OCI-LY7 (cell line): ENCODE results near the gene ZC3H11A. TPM values are rescaled to one million over a fixed set of nuclear protein-coding genes. Genes with fewer than 3 reads are reported as not detected.

Experiments
- BruUV-seq: library from RNA; stranded (reverse); fragments of 400-500 nt; replicated peaks from 2 replicates; lab custom pipeline; 2021; lab: Mats Ljungman, UMichigan
- CTCF ChIA-PET: fragments of 300-600 bp; sonication (Branson Sonifier 250); formaldehyde crosslinking; loops from one replicate; lab custom pipeline; 2022; ENCODE audit warnings: antibody characterized with exemption; ENCODE audit not compliant: unreplicated experiment; lab: Charles Lee
- POLR2A ChIA-PET: fragments of 300-600 bp; sonication (Branson Sonifier 250); formaldehyde crosslinking; loops from one replicate; lab custom pipeline; 2022; ENCODE audit warnings: antibody characterized with exemption; lab: Charles Lee
- DNase-seq: peaks from one replicate; pipeline ENCODE4 v3.0.0-alpha.2; 2015; ENCODE audit warnings: low spot score
- H2AFZ ChIP-seq: fragments of 200-600 bp; sonication (generic), shearing (Covaris generic); 2 replicates; pipeline ENCODE4 v1.6.1; 2014; ENCODE audit warnings: mild to moderate bottlenecking, antibody characterized with exemption, low read length, moderate library complexity
- H3K27ac ChIP-seq: fragments of 200-600 bp; sonication (generic); 2 replicates; pipeline ENCODE4 v1.5.1; 2014; ENCODE audit warnings: mixed run types, low read depth, mild to moderate bottlenecking, moderate library complexity, low read length, inconsistent platforms; ENCODE audit not compliant: poor library complexity, severe bottlenecking
- H3K36me3 ChIP-seq: fragments of 200-600 bp; sonication (generic); 2 replicates; pipeline ENCODE4 v1.6.1; 2014; ENCODE audit warnings: mild to moderate bottlenecking, antibody characterized with exemption, low read length, moderate library complexity, mixed read lengths; ENCODE audit not compliant: insufficient read depth
- H3K4me1 ChIP-seq: fragments of 200-600 bp; sonication (generic); 2 replicates; pipeline ENCODE4 v1.5.1; 2014; ENCODE audit warnings: mild to moderate bottlenecking, low read length; ENCODE audit not compliant: insufficient read depth, poor library complexity, severe bottlenecking
- H3K4me2 ChIP-seq: fragments of 200-600 bp; sonication (generic); 2 replicates; pipeline ENCODE4 v1.6.1; 2014; ENCODE audit warnings: mild to moderate bottlenecking, low read length
- H3K4me3 ChIP-seq: fragments of 200-600 bp; sonication (generic); 2 replicates; pipeline ENCODE4 v1.5.1; 2014; ENCODE audit warnings: mild to moderate bottlenecking, low read depth, low read length; ENCODE audit not compliant: poor library complexity, severe bottlenecking
- H3K79me2 ChIP-seq: fragments of 200-600 bp; sonication (generic); 2 replicates; pipeline ENCODE4 v1.6.1; 2016; ENCODE audit warnings: low read depth, mild to moderate bottlenecking, low read length, moderate library complexity, mixed read lengths; ENCODE audit not compliant: insufficient read depth
- H3K9me2 ChIP-seq: fragments of 200-600 bp; sonication (generic); 2 replicates; pipeline ENCODE4 v1.6.1; 2016; ENCODE audit warnings: mild to moderate bottlenecking, low read length, mixed read lengths; ENCODE audit not compliant: insufficient read depth
- H3K9me3 ChIP-seq: fragments of 200-600 bp; sonication (generic); 2 replicates; pipeline ENCODE4 v1.6.1; 2014; ENCODE audit warnings: mild to moderate bottlenecking, mixed run types, low read length, mixed read lengths
- H4K20me1 ChIP-seq: fragments of 200-600 bp; sonication (generic); 2 replicates; pipeline ENCODE4 v1.6.1; 2014; ENCODE audit warnings: mild to moderate bottlenecking, antibody characterized with exemption, low read length, moderate library complexity, mixed read lengths; ENCODE audit not compliant: insufficient read depth
- CTCF ChIP-seq: fragments of 200-600 bp; sonication (generic); conservative IDR thresholded peaks from 2 replicates; pipeline ENCODE4 v1.5.1; 2014; ENCODE audit warnings: mild to moderate bottlenecking, antibody characterized with exemption, low read length, moderate library complexity, mixed read lengths
- EZH2phosphoT487 ChIP-seq: fragments of 200-600 bp; sonication (generic); IDR thresholded peaks from 2 replicates; pipeline ENCODE4 v1.6.1; 2018; ENCODE audit warnings: low read depth, borderline replicate concordance, mild to moderate bottlenecking, mixed run types, antibody characterized with exemption, low read length, moderate library complexity, mixed read lengths
- intact Hi-C: fragments of 100-400 bp; cut with micrococcal nuclease; formaldehyde crosslinking; loops from one replicate; pipeline ENCODE4 v1.10.0; 2022; ENCODE audit not compliant: unreplicated experiment
- total RNA-seq, 2 experiments: library from RNA; depleted of rRNA in 1 of 2; stranded (reverse); fragments of >200 nt in 1 of 2; shearing (Covaris generic) in 1 of 2; gene quantifications; 2 replicates each; pipeline ENCODE4 v1.2.3, GENCODE V29; 2014 to 2022

Gene ZC3H11A
- total RNA-seq, 2 experiments from 2014 or later: 113 to 143 TPM

- H3K4me2 ChIP-seq: peak within 1 kb of the TSS; percentile 87
- H3K27ac ChIP-seq: peak within 1 kb of the TSS; percentile 98
- ChIA-PET POLR2A (interaction anchor here (0.6 to 4.3 kb wide), 23 partner anchors 11 to 751 kb away, joined by 3 to 84 read pairs (median 4); partner anchors contain the start of genes ATP2B4 and MDM4), CTCF (interaction anchor here (1.0 to 1.2 kb wide), 3 partner anchors 12 to 91 kb away, joined by 3 to 4 read pairs (median 3); no protein-coding TSS in a partner anchor)
- intact Hi-C loops: loop anchor here (1.0 to 10.0 kb wide), 6 partner anchors 11 to 760 kb away; partner anchors contain the start of gene ATP2B4
- H3K36me3 ChIP-seq: peaks cover 26% of the 10 kb centered on the region
- H2AFZ ChIP-seq: peak within 1 kb of the TSS; percentile 50
- no peaks in the 10 kb centered on the region for H3K9me2 ChIP-seq
- peak; percentile 95 for DNase-seq
- peak within 1 kb of the TSS; percentile 81 for H3K4me3 ChIP-seq
- peaks cover 39% of the 10 kb centered on the region for H3K79me2 ChIP-seq
- H4K20me1 ChIP-seq: no peaks in the 10 kb centered on the region
- no peaks in the 10 kb centered on the region for H3K9me3 ChIP-seq
- TSS peak; percentile 87 for BruUV-seq
- peaks cover 54% of the 10 kb centered on the region for H3K4me1 ChIP-seq
- TF ChIP-seq CTCF: peak; percentile 54; the same call in 1 of the 2 replicates
- TF ChIP-seq EZH2phosphoT487: no peak
Measured at GRCh38 chr1:203765029-203765837, 30.2 kb upstream of the ZC3H11A start, which contains the start of gene LAX1. TSS of gene LAX1 (plus strand) at chr1:203765183. CDS start at chr1:203765566, 383 bp downstream.

GRCh38 chr1:203768256-203768655 lies 27.2 kb upstream of the ZC3H11A start:
- ChIA-PET POLR2A (no interaction called here), CTCF (interaction anchor here (1.1 kb wide), 1 partner anchor 17 kb away, joined by 3 read pairs; no protein-coding TSS in a partner anchor)
- intact Hi-C loops: loop anchor here (5.0 to 10.0 kb wide), 4 partner anchors 49 to 757 kb away; partner anchors contain the start of gene ATP2B4
- H3K79me2 ChIP-seq: peaks cover 39% of the 10 kb centered on the region
- H3K4me3 ChIP-seq: no peak overlapping the region
- H3K9me3 ChIP-seq: no peaks in the 10 kb centered on the region
- H3K27ac ChIP-seq: no peak overlapping the region
- H3K36me3 ChIP-seq: peaks cover 55% of the 10 kb centered on the region
- peak overlapping the region; percentile 25 for H3K4me2 ChIP-seq
- no peak for DNase-seq
- no peaks in the 10 kb centered on the region; the same call in 1 of the 2 replicates for H4K20me1 ChIP-seq
- BruUV-seq: no TSS peak
- TF ChIP-seq EZH2phosphoT487 (no peak), CTCF (no peak)
- peaks cover 33% of the 10 kb centered on the region for H3K4me1 ChIP-seq
- H3K9me2 ChIP-seq: no peaks in the 10 kb centered on the region
- no peak overlapping the region for H2AFZ ChIP-seq
